Testis (tissue), 3 donors: ENCODE data around the gene CDC20. TPM values are rescaled to one million over a fixed set of nuclear protein-coding genes. Genes with fewer than 3 reads are reported as not detected.
A peak's percentile ranks its signal among the peaks of the same experiment; 100 is the strongest.

ENCODE experiments used
- DNase-seq: peaks from one replicate; pipeline ENCODE4 v3.0.0-alpha.2; 2019
- H3K27ac ChIP-seq, 2 donors: fragments of 200-600 bp; sonication (generic); one replicate each; pipeline ENCODE4 v1.5.1; 2019
- H3K27me3 ChIP-seq: fragments of 200-600 bp; sonication (generic); one replicate; pipeline ENCODE4 v1.5.1; 2019
- H3K36me3 ChIP-seq: fragments of 200-600 bp; sonication (generic); one replicate; pipeline ENCODE4 v1.5.1; 2017; ENCODE audit warnings: low read depth; ENCODE audit errors: missing control alignments
- H3K4me1 ChIP-seq: fragments of 200-600 bp; sonication (generic); one replicate; pipeline ENCODE4 v1.5.1; 2019
- H3K4me3 ChIP-seq, 2 donors: fragments of 200-600 bp; sonication (generic); one replicate each; pipeline ENCODE4 v1.5.1; 2017 to 2019
- H3K9me3 ChIP-seq: fragments of 200-600 bp; sonication (generic); one replicate; pipeline ENCODE4 v1.5.1; 2017
- CTCF ChIP-seq, 3 experiments: fragments of 450-650 bp in 2 of 3; fragments of 200-600 bp in 1 of 3; sonication (generic) in 1 of 3; IDR thresholded peaks; one replicate each; pipeline ENCODE4 v1.5.1; 2016 to 2019; ENCODE audit warnings: antibody characterized with exemption in 3 of 3, mild to moderate bottlenecking in 2 of 3, moderate library complexity in 1 of 3
- POLR2A ChIP-seq: fragments of 450-650 bp; IDR thresholded peaks from one replicate; pipeline ENCODE4 v1.6.1; 2017; ENCODE audit warnings: antibody characterized with exemption, mild to moderate bottlenecking, moderate library complexity
- WGBS, 2 donors: methylation state at CpG; one replicate each; pipeline ENCODE4 v1.1.5; 2018; 5-methylcytosine and 5-hydroxymethylcytosine counted together
- intact Hi-C: fragments of 100-400 bp; cut with DNase I; formaldehyde crosslinking; loops from one replicate; pipeline ENCODE4 v1.15.1; 2023; ENCODE audit warnings: low total_unique reads
- polyA plus RNA-seq: library from polyadenylated mRNA; stranded (reverse); fragments of 350-450 nt; fragmentation: Illumina TruSeq; extraction: RNeasy Lipid Tissue Mini Kit (QIAGEN cat#74804); gene quantifications from one replicate; pipeline ENCODE4 v1.2.3, GENCODE V29; 2014; ENCODE audit warnings: low read depth, low replicate concordance; ENCODE audit not compliant: insufficient read depth
- total RNA-seq, 2 donors: library from RNA; depleted of rRNA; stranded (reverse); fragments of >200 nt; gene quantifications; one replicate each; pipeline ENCODE4 v1.2.3, GENCODE V29; 2016

Gene CDC20
- total and polyA plus RNA-seq, 3 donors from 2014 or later: 44.7 to 135 (median 48.6) TPM

- Histone ChIP-seq H3K27me3 (no peaks in the 10 kb centered on the region), H3K4me3 (peak overlapping the region; percentile 69 to 74), H3K9me3 (no peaks in the 10 kb centered on the region), H3K36me3 (no peaks in the 10 kb centered on the region), H3K27ac (peak overlapping the region; percentile 69 to 84), H3K4me1 (no peaks in the 10 kb centered on the region)
- intact Hi-C loops: no loop called here
- WGBS, 2 donors: 1% methylated on average over 18 to 23 of the region's 33 CpGs
- TF ChIP-seq CTCF (IDR thresholded peaks at IDR 0.05): peak in 1 of 3 experiments; percentile 6
- no peak for TF ChIP-seq POLR2A
- no peak for DNase-seq
These were observed 548 bp upstream of the CDC20 start for GRCh38 chr1:43358121-43358745.

- intact Hi-C loops: no loop called here
- Histone ChIP-seq H3K4me3 (peak overlapping the region; percentile 69 to 74), H3K27ac (peak overlapping the region in 1 of 2 donors; percentile 84), H3K4me1 (no peaks in the 10 kb centered on the region), H3K9me3 (no peaks in the 10 kb centered on the region), H3K27me3 (no peaks in the 10 kb centered on the region), H3K36me3 (no peaks in the 10 kb centered on the region)
- DNase-seq: no peak
- no peak for TF ChIP-seq CTCF (IDR thresholded peaks at IDR 0.05)
- TF ChIP-seq POLR2A: no peak
- 30 to 39% methylated on average over 11 of the region's 11 CpGs for WGBS, 2 donors
These were observed 915 bp downstream of the CDC20 start for GRCh38 chr1:43359696-43360095.

DNA sequence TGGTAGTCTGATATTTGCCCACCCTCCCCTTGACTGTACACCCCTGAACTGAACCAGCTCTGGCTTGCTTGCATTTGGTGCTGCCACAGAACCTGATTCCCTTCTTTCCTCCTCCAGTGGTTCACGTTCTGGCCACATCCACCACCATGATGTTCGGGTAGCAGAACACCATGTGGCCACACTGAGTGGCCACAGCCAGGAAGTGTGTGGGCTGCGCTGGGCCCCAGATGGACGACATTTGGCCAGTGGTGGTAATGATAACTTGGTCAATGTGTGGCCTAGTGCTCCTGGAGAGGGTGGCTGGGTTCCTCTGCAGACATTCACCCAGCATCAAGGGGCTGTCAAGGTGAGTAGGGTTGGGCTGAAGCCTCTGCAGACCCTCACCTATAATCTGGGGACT lies 1.8 kb downstream of the CDC20 start:
- Histone ChIP-seq H3K4me1 (no peaks in the 10 kb centered on the region), H3K4me3 (no peak overlapping the region), H3K27me3 (no peaks in the 10 kb centered on the region), H3K36me3 (no peaks in the 10 kb centered on the region), H3K9me3 (no peaks in the 10 kb centered on the region), H3K27ac (no peak overlapping the region)
- intact Hi-C loops: no loop called here
- no peak for TF ChIP-seq CTCF (IDR thresholded peaks at IDR 0.05)
- TF ChIP-seq POLR2A: no peak
- DNase-seq: no peak
- WGBS, 2 donors: 73 to 86% methylated on average over 2 to 4 of the region's 4 CpGs

DNA sequence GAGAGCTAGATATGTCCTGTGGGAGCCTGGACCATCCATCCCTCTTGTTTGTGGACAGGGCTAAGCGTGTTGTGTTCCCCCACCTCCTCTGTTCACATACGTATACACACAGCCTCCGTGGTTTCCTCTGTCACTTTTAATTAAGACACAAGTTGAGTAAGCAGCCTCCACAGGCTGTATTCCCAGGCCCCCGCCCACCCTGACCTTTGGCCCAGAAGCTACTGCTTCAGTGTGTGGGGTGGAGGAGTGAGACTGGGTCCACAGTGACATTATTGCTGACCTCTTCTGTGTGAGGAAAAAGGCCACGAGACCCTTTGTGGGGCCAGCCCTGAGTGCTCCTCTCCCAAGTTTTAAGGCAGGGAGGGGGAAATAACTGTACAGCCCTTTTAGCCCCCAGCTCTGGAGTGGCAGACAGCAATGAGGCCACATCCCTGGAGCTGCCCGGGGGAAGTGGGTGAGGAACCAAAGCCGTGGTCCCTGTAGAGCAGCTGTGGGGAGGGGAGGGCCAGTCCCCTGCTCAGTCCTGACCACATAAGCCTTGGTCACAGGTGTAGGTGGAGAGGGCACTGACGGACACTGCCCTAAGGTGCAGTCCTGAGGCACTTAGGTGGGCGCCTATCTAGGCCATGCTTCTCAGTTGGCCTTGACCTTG lies 4.6 kb downstream of the CDC20 start:
- 79 to 83% methylated on average over 7 to 9 of the region's 9 CpGs for WGBS, 2 donors
- intact Hi-C loops: no loop called here
- TF ChIP-seq CTCF (IDR thresholded peaks at IDR 0.05) (no peak), POLR2A (no peak)
- no peak overlapping the region for H3K4me3 ChIP-seq
- H3K9me3 ChIP-seq: no peaks in the 10 kb centered on the region
- H3K27me3 ChIP-seq: no peaks in the 10 kb centered on the region
- H3K4me1 ChIP-seq: peaks cover 11% of the 10 kb centered on the region
- DNase-seq: no peak
- H3K36me3 ChIP-seq: no peaks in the 10 kb centered on the region
- no peak overlapping the region for H3K27ac ChIP-seq
